HG03039 (cell line): ENCODE data around the gene GNRH2.
"Not testable (repeated sequence)": the region's sequence is repeated elsewhere in the genome, so short reads cannot be mapped to it uniquely, and the experiment has no call there.

ENCODE experiments used
- ATAC-seq: cut with Tn5 transposase; IDR thresholded peaks from one replicate; pipeline ENCODE4 v1.9.1; 2021; ENCODE audit warnings: mild to moderate bottlenecking, moderate library complexity; ENCODE audit not compliant: unreplicated experiment

GNRH2 gene

DNA sequence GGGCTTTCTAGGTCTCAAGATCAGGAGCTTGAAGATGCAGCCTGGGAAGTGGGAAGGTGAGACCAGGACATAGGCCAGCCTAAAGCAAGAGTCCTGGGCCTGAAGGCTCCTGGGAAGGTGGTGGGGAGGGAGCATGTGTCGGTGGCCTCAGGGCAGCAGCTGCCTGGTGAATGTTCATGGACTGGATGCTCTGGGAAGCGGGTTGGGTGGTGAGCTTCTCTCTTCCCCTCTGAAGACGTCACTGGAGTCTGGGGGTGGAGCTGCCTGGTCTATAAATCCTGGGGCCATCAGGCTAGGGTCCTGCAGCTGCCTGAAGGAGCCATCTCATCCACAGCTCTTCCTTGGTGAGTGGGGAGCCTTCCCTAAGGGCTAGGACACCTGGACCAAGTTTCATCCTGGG lies at the start of gene GNRH2:
Gene GNRH2, plus strand, starts transcription at position 301 of the 400 bp plus-strand sequence. CDS start 793 bp downstream, outside the sequence.
- ATAC-seq, result no peak

GRCh38 chr20:2995796-2996195 lies 47.6 kb upstream of the GNRH2 start:
- no peak for ATAC-seq

- ATAC-seq, result no peak
Measured at GRCh38 chr20:2998728-2999127, 44.7 kb upstream of the GNRH2 start.

DNA sequence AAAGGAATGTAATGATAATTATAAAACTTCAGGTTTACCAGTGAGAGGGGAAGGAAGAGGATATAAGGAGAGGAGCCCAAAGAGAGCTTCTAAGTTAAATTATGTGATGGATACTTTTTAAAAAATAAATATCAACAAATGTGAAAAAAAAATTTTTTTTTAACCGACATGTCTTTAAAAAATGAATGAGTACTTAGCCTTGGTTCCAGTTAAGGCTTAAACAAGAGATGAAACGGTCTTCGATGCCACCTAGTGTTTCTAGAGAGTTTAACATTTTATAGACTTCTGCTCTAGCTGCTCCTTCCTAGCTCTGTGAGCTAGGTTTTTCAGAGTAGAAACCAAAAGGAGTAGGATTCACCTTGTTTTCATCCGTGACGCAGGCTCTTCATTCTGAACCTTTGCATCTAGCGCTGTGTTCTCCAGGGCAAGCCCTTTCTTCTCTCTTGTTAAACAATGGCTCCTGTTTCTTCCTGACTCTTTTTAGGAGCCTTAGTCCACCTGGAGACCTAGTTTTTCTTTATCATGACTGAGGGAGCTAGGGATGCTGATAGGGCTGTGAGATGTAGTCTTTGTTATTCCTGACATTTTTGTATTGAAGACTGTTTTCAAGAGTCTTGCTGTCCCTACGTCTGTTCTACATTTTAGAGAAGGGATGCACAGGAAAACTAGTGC lies 42.4 kb upstream of the GNRH2 start:
- ATAC-seq, result no peak

DNA sequence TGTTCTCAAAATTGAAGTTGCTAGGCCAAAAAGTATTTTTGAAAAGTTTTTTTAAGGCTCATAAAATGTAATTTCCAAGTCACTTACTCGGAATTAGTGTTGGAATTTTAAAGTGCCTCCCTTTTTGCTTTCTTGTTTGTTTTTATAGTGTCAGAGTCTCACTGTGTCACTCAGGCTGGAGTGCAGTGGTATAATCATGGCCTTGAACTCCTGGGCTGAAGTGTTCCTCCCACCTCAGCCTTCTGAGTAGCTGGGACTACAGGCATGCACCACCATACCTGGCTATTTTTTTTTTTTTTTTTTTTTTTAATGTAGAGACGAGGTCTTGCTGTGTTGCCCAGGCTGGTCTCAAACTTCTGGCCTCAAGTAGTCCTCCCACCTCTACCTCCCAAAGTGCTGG lies 40.0 kb upstream of the GNRH2 start:
- no peak for ATAC-seq

GRCh38 chr20:3010985-3011723 lies 32.3 kb upstream of the GNRH2 start:
- ATAC-seq, result no peak

DNA sequence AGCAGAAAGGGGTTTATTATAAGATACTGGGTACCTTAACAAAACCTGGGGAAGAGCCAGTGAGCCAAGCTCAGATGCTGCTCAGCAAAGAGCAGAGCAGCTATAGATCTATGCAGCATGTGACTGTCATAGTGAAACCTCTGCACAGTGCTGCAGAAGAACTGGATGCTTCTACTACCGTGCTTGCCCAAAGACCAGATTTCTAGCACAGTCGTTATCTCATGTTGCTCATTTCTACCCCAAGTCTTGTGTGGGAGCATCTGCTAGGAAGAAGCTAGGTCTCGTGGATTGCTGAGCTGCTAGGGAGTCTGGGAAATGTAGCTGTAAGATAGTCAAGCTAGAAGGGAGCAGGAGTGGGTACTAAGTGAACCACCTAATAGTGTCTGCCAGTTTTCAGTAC lies 31.7 kb upstream of the GNRH2 start:
- no peak for ATAC-seq

GRCh38 chr20:3013771-3014170 lies 29.7 kb upstream of the GNRH2 start:
- ATAC-seq, result no peak

DNA sequence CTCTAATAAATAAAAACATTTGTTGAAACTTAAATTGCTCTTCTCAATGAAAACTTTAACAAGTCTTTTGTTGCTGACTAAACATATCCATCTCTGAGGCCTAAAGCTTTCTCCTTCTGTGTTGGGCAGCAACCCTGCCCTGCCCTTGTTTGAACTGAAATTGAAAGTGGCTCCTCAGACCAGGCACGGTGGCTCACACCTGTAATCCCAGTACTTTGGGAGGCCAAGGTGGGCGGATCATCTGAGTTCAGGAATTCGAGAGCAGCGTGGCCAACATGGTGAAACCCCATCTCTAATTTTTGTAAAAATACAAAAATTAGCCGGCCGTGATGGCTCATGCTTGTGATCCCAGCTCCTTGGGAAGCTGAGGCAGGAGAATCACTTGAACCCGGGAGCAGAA lies 29.2 kb upstream of the GNRH2 start:
- ATAC-seq, result no peak

DNA sequence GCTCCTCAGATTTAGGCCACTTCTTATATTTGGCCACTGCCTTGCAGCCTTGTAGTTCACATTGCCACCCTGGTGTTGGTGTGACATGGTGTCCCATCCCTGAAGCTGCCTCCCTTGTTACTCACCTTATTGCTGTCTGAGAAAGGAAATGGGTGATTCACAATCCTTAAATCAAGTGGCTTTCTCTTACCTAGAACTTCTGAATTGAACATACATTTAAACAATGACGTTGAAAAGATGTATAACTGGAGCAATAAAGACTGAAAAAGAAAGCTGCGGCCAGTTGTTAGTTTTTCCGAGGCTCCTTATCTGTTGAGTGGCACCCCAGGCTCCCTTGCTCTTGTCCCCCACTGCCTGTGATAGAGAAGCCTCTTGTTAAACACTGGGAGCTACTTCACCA lies 28.8 kb upstream of the GNRH2 start:
- ATAC-seq, result no peak

DNA sequence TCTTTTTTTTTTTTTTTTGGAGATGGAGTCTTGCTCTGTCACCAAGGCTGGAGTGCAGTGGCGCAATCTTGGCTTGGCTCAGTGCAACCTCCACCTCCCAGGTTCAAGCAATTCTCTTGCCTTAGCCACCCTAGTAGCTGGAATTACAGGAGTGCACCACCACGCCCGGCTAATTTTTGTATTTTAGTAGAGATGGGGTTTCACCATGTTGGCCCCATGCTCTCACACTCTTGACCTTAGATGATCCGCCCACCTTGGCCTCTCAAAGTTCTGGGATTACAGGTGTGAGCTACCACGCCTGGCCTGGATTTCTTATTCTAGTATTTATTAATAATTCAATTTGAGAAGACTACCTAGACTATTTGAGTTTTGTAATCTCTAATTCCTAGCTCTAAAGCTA lies 28.1 kb upstream of the GNRH2 start:
- not testable (repeated sequence) for ATAC-seq

DNA sequence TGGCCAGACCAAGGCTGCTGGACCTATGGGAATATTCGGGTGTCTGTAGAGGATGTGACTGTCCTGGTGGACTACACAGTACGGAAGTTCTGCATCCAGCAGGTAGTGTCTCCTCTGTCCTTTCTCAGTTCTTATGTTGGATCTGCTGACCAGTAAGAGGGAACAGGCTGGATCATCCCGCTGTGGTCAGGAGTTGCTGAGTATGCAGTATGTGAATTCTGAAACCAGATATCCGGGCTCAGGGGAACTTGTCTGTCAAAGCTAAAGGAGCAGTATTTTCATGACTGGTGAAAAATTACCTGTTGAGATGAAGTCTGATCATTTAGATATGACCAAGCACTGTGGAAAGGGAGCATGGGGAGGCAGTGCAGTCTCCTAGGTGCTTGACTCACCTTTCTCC lies 22.1 kb upstream of the GNRH2 start:
- no peak for ATAC-seq

GRCh38 chr20:3021777-3022176 lies 21.6 kb upstream of the GNRH2 start:
- ATAC-seq, result no peak

DNA sequence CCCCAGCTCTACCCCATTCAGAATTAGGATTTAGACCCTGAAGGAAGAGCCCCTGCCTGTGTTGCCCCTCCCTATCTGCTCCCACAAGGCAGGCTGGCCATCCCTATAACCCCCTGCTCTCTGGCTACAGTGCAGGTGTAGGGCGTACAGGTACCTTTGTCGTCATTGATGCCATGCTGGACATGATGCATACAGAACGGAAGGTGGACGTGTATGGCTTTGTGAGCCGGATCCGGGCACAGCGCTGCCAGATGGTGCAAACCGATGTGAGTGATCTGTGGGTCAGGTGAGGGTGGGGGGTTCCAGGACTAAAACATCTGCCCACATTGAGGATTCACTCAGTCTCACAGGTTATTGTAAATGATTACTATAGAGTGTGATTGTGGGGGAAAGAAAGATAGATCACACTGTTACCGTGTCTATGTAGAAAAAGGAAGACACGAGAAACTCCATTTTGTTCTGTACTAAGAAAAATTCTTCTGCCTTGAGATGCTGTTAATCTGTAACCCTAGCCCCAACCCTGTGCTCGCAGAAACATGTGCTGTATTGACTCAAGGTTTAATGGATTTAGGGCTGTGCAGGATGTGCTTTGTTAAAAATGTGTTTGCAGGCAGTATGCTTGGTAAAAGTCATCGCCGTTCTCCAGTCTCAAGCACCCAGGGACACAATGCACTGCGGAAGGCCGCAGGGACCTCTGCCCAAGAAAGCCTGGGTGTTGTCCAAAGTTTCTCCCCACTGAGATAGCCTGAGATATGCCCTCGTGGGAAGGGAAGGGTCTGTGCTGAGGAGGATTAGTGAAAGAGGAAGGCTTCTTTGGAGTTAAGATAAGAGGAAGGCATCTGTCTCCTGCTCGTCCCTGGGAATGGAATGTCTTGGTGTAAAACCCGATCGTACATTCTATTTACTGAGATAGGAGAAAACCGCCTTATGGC lies 20.6 kb upstream of the GNRH2 start:
- not testable (repeated sequence) for ATAC-seq

DNA sequence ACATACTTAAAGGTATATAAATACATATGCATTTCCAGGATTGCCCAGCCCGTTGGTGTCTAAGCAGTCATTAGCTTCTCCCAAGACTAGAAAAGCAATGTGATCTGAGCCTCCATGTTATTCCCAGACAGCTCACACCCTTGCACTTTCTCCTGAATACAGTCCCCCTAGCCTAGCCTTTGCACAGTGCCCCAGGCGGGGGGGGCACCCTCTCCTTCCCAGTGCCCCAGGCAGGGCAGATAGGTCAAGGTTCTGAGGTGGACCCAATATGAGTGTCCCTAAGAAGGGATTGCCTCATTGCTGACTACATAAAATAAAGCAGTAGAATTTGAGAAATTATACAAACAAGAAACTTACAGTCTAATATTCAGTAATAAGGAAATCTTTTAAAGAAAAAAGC lies 15.4 kb upstream of the GNRH2 start:
- ATAC-seq, result no peak

GRCh38 chr20:3031524-3032147 lies 11.8 kb upstream of the GNRH2 start:
- ATAC-seq, result no peak

DNA sequence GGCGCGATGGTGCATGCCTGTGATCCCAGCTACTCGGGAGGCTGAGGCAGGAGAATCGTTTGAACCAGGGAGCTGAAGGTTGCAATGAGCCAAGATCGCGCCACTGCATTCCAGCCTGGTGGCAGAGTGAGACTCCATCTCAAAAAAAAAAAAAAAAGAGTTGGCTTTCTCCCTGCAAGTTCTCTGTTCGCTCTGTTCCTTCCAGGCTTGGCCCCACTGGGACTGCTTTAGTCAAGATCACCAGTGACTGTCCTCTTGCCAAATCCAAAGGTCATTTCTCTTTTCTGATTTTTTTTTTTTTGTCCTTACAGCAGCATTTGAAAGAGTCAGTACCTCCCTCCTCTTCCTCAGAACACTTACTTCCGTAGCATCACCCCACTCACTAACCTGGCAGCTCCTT lies 10.8 kb upstream of the GNRH2 start:
- ATAC-seq, result no peak

DNA sequence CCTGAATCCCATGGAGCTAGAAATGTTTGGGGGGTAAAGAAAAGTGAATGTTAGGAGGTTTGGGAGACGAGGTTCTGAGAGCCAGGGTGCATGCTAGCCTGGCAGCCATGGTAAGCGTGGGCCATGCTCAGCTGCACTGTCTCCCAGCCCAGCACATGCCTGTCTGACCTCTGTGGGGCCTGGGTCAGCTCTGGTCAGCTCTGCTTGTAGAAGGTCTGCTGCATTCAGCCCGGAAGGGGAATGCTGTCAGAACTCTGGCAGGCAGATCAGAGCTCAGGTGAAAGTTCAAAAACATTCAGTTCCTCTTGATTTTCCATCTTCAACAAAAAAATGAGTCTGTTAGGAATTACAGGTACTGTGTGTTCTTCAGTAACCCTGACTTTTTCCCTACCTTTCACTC lies 5.8 kb upstream of the GNRH2 start:
- no peak for ATAC-seq

- no peak for ATAC-seq
Measured at GRCh38 chr20:3038454-3038853, 5.0 kb upstream of the GNRH2 start.

GRCh38 chr20:3039426-3039825 lies 4.0 kb upstream of the GNRH2 start:
- no peak for ATAC-seq

GRCh38 chr20:3040086-3040485 lies 3.3 kb upstream of the GNRH2 start:
- no peak for ATAC-seq
